HepG2 (cell line): ENCODE data around the gene SRXN1. TPM values are rescaled to one million over a fixed set of nuclear protein-coding genes. Genes with fewer than 3 reads are reported as not detected.
A peak's percentile ranks its signal among the peaks of the same experiment; 100 is the strongest.

Experiments
- ATAC-seq: fragments of 200-7000 bp; cut with Tn5 transposase; 3 replicates; pipeline ENCODE4 v1.9.1; 2020; ENCODE audit warnings: mild to moderate bottlenecking, moderate library complexity
- BruUV-seq: library from RNA; stranded (reverse); fragments of 400-500 nt; replicated peaks from 2 replicates; lab custom pipeline; 2021; lab: Mats Ljungman, UMichigan
- CTCF ChIA-PET: fragments of 300-600 bp; formaldehyde crosslinking; extraction: SDS; loops from one replicate; lab custom pipeline; 2021; ENCODE audit warnings: low total read pairs, inconsistent platforms, low intra/inter-chr PET ratio; lab: Yijun Ruan, JAX
- POLR2A ChIA-PET: fragments of 350-600 bp; sonication (Branson Sonifier 250); formaldehyde crosslinking; loops from one replicate; lab custom pipeline; 2020; ENCODE audit warnings: antibody characterized with exemption, inconsistent platforms; lab: Yijun Ruan, JAX
- DNase-seq: peaks from one replicate; pipeline ENCODE4 v3.0.0-alpha.2; 2015; ENCODE audit warnings: low spot score
- FAIRE-seq: peaks from 3 replicates; lab custom pipeline; 2011; peaks lifted over from hg19 to GRCh38; lab: Jason Lieb, UNC
- H2AFZ ChIP-seq: one replicate; pipeline ENCODE4 v1.6.1; 2011; ENCODE audit warnings: low read length, inconsistent platforms
- H3K27ac ChIP-seq: fragments of 300-600 bp; 3 replicates; pipeline ENCODE4 v1.8.0; 2011; ENCODE audit warnings: mixed run types, mild to moderate bottlenecking, mixed read lengths, low read length, inconsistent platforms; ENCODE audit not compliant: insufficient read depth; ENCODE audit errors: extremely low read length
- H3K27me3 ChIP-seq, 2 experiments: fragments of 200-600 bp in 1 of 2; 2 replicates in 1 of 2; 3 replicates in 1 of 2; pipeline versions ENCODE4 v1.6.0 to v1.8.0; 2011; ENCODE audit warnings: low read length in 2 of 2, mild to moderate bottlenecking in 2 of 2, moderate library complexity in 2 of 2, inconsistent platforms in 1 of 2; ENCODE audit not compliant: insufficient read depth in 2 of 2, control insufficient read depth in 1 of 2
- H3K36me3 ChIP-seq, 2 experiments: fragments of 200-600 bp in 1 of 2; replicated peaks in 1 of 2; 2 replicates in 1 of 2; 3 replicates in 1 of 2; pipeline versions ENCODE4 v1.5.1 to v1.8.0; 2011; ENCODE audit warnings: low read length in 2 of 2, inconsistent platforms in 1 of 2; ENCODE audit not compliant: insufficient read depth in 2 of 2, control insufficient read depth in 1 of 2
- H3K4me1 ChIP-seq: 2 replicates; pipeline ENCODE4 v1.5.1; 2012; ENCODE audit warnings: low read length, inconsistent platforms; ENCODE audit not compliant: insufficient read depth
- H3K4me2 ChIP-seq: 2 replicates; pipeline ENCODE4 v1.6.0; 2011; ENCODE audit warnings: low read depth, low read length, inconsistent platforms
- H3K4me3 ChIP-seq, 3 experiments: fragments of 200-600 bp in 1 of 3; sonication (generic), shearing (Covaris generic) in 1 of 3; replicated peaks in 1 of 3; 2 replicates each; pipeline ENCODE4 v1.5.1; 2011 to 2016; ENCODE audit warnings: low read length in 3 of 3, inconsistent platforms in 2 of 3, low read depth in 2 of 3, mild to moderate bottlenecking in 2 of 3, control low read depth in 1 of 3, mixed read lengths in 1 of 3; ENCODE audit not compliant: insufficient read depth in 1 of 3
- H3K79me2 ChIP-seq: one replicate; pipeline ENCODE4 v1.6.1; 2011; ENCODE audit warnings: low read length, inconsistent platforms; ENCODE audit not compliant: insufficient read depth
- H3K9ac ChIP-seq: 2 replicates; pipeline ENCODE4 v1.6.0; 2011; ENCODE audit warnings: mild to moderate bottlenecking, low read depth, low read length, inconsistent platforms; ENCODE audit not compliant: insufficient read depth
- H3K9me3 ChIP-seq: 2 replicates; pipeline ENCODE4 v1.5.1; 2012; ENCODE audit warnings: mild to moderate bottlenecking, low read length
- H4K20me1 ChIP-seq: 2 replicates; pipeline ENCODE4 v1.6.0; 2011; ENCODE audit warnings: inconsistent platforms, mild to moderate bottlenecking, low read length, moderate library complexity; ENCODE audit not compliant: insufficient read depth
- CENPBD1 ChIP-seq: sonication (generic); formaldehyde crosslinking; IDR thresholded peaks from 2 replicates; pipeline ENCODE4 v1.8.0; 2022; ENCODE audit warnings: missing genetic modification reagents, low read depth, mild to moderate bottlenecking, borderline replicate concordance
- GZF1 ChIP-seq: sonication (generic); formaldehyde crosslinking; IDR thresholded peaks from 2 replicates; pipeline ENCODE4 v1.5.1; 2020; ENCODE audit warnings: mild to moderate bottlenecking, missing genetic modification reagents
- JARID2 ChIP-seq: sonication (generic); formaldehyde crosslinking; IDR thresholded peaks from 2 replicates; pipeline ENCODE4 v1.8.1; 2023; ENCODE audit warnings: missing genetic modification reagents, inconsistent platforms; ENCODE audit not compliant: insufficient replicate concordance
- MTF2 ChIP-seq: sonication (generic); formaldehyde crosslinking; IDR thresholded peaks from 2 replicates; pipeline ENCODE4 v1.5.0; 2020; ENCODE audit warnings: missing genetic modification reagents, borderline replicate concordance
- NFIC ChIP-seq: IDR thresholded peaks from 2 replicates; pipeline ENCODE4 v1.6.1; 2012; ENCODE audit warnings: mild to moderate bottlenecking, low read length, inconsistent platforms
- SMAD1 ChIP-seq: sonication (generic); formaldehyde crosslinking; IDR thresholded peaks from 2 replicates; pipeline ENCODE4 v1.4.0; 2020; ENCODE audit warnings: missing genetic modification reagents, low read depth, mild to moderate bottlenecking, borderline replicate concordance
- SMC3 ChIP-seq: IDR thresholded peaks from 2 replicates; pipeline ENCODE4 v1.6.1; 2011; ENCODE audit warnings: low read length, improper control_type of control experiment
- SP140L ChIP-seq: sonication (generic); formaldehyde crosslinking; IDR thresholded peaks from 2 replicates; pipeline ENCODE4 v1.4.0; 2020; ENCODE audit warnings: missing genetic modification reagents, borderline replicate concordance
- SSRP1 ChIP-seq: IDR thresholded peaks from 2 replicates; pipeline ENCODE4 v1.6.1; 2016; ENCODE audit warnings: control low read depth
- ZBED4 ChIP-seq: sonication (generic); formaldehyde crosslinking; IDR thresholded peaks from 2 replicates; pipeline ENCODE4 v1.4.0; 2020; ENCODE audit warnings: missing genetic modification reagents, borderline replicate concordance
- ZNF263 ChIP-seq: sonication (generic); formaldehyde crosslinking; IDR thresholded peaks from 2 replicates; pipeline ENCODE4 v1.4.0; 2020; ENCODE audit warnings: missing genetic modification reagents
- ZNF503 ChIP-seq: sonication (generic); formaldehyde crosslinking; IDR thresholded peaks from 2 replicates; pipeline ENCODE4 v1.4.0; 2020; ENCODE audit warnings: missing genetic modification reagents
- ZNF563 ChIP-seq: sonication (generic); formaldehyde crosslinking; IDR thresholded peaks from 2 replicates; pipeline ENCODE4 v1.8.0; 2022; ENCODE audit warnings: mild to moderate bottlenecking, moderate library complexity, missing genetic modification reagents
- ZNF639 ChIP-seq: conservative IDR thresholded peaks from 2 replicates; pipeline ENCODE4 v1.6.1; 2018; ENCODE audit warnings: missing genetic modification reagents
- ZNF839 ChIP-seq: sonication (generic); formaldehyde crosslinking; IDR thresholded peaks from 2 replicates; pipeline ENCODE4 v1.4.0; 2020; ENCODE audit warnings: missing genetic modification reagents, mild to moderate bottlenecking, borderline replicate concordance
- ZNF850 ChIP-seq: sonication (generic); formaldehyde crosslinking; conservative IDR thresholded peaks from 2 replicates; pipeline ENCODE4 v1.9.0; 2021; ENCODE audit warnings: mild to moderate bottlenecking, missing genetic modification reagents
- WGBS: methylation state at CpG from one replicate; pipeline ENCODE4 v1.1.6; 2017; ENCODE audit warnings: low lambda C conversion rate; 5-methylcytosine and 5-hydroxymethylcytosine counted together
- in situ Hi-C: cut with HindIII; loops from 2 replicates; pipeline ENCODE4 v1.10.0; 2017; ENCODE audit warnings: low pct_unique_long_range_greater_than_20kb; ENCODE audit not compliant: extremely low pct_ligation_motif_present
- intact Hi-C: fragments of 100-400 bp; cut with micrococcal nuclease; formaldehyde crosslinking; loops from one replicate; pipeline ENCODE4 v1.10.0; 2022; ENCODE audit not compliant: unreplicated experiment
- polyA plus RNA-seq, 8 experiments: library from polyadenylated mRNA; depleted of rRNA in 3 of 8; stranded (reverse) in 7 of 8; unstranded in 1 of 8; fragments of >200 nt; fragmentation: Illumina TruSeq in 4 of 8; extraction: Trizol in 4 of 8; gene quantifications; 2 replicates each; pipeline versions ENCODE4 v1.2.1 to v1.2.3, GENCODE V29; 2011 to 2016; ENCODE audit warnings: low read depth in 4 of 8, missing spikeins in 1 of 8, mixed read lengths in 1 of 8; ENCODE audit not compliant: insufficient read depth in 1 of 8
- total RNA-seq, 5 experiments: library from RNA; depleted of rRNA; stranded (reverse); fragments of >200 nt; fragmentation: Illumina TruSeq; extraction: Trizol; gene quantifications; 2 replicates each; pipeline ENCODE4 v1.2.3, GENCODE V29; 2016; ENCODE audit warnings: low read depth in 1 of 5

Gene SRXN1
- total and polyA plus RNA-seq, 2 of the 13 experiments (the other 11 are each of a cell fraction or from before 2014, with no cell fraction given): 29.9 to 87.7 TPM

- H3K27ac ChIP-seq: no peak overlapping the region
- no peaks in the 10 kb centered on the region for H4K20me1 ChIP-seq
- no peaks in the 10 kb centered on the region for H3K36me3 ChIP-seq
- H3K9ac ChIP-seq: no peak overlapping the region
- H3K4me2 ChIP-seq: no peak overlapping the region
- BruUV-seq: no TSS peak
- peaks cover 6% of the 10 kb centered on the region for H3K4me1 ChIP-seq
- H3K27me3 ChIP-seq: peaks cover 13 to 64% of the 10 kb centered on the region in 2 experiments; a peak in 4 of 5 replicates
- DNase-seq (peak; percentile 48), FAIRE-seq (peak; percentile 90), ATAC-seq (peak; percentile 55)
- CTCF ChIA-PET: interaction anchor here (0.6 to 3.9 kb wide), 7 partner anchors 15 to 106 kb away, joined by 3 to 32 read pairs (median 4); partner anchors contain the start of gene SRXN1
- no peak overlapping the region for H3K4me3 ChIP-seq
- no peaks in the 10 kb centered on the region for H3K79me2 ChIP-seq
- H3K9me3 ChIP-seq: no peaks in the 10 kb centered on the region
- 15% methylated on average over 9 of the region's 9 CpGs for WGBS
- POLR2A ChIA-PET: interaction anchor here (1.4 kb wide), 1 partner anchor 21 kb away, joined by 5 read pairs; no protein-coding TSS in a partner anchor
- intact Hi-C loops (loop anchor here (1.0 kb wide), 1 partner anchor 106 kb away; no protein-coding TSS in a partner anchor), in situ Hi-C loops (no loop called here)
- no peak overlapping the region for H2AFZ ChIP-seq
- peak; percentile 64; the same call in 1 of the 2 replicates for TF ChIP-seq SP140L (CRISPR knock-in tag)
- no peak for TF ChIP-seq MTF2 (CRISPR knock-in tag)
- no peak for TF ChIP-seq ZNF563
- TF ChIP-seq SMAD1 (CRISPR knock-in tag): no peak
- TF ChIP-seq SMC3: peak; percentile 92
- TF ChIP-seq CENPBD1 (CRISPR knock-in tag): no peak
- no peak for TF ChIP-seq NFIC
- no peak for TF ChIP-seq GZF1 (CRISPR knock-in tag)
- no peak for TF ChIP-seq SSRP1 (CRISPR knock-in tag)
- TF ChIP-seq ZNF503 (CRISPR knock-in tag): no peak
- no peak for TF ChIP-seq JARID2
- no peak for TF ChIP-seq ZNF263 (CRISPR knock-in tag)
- TF ChIP-seq ZNF839: no peak
- TF ChIP-seq ZBED4 (CRISPR knock-in tag): no peak
- TF ChIP-seq ZNF850: no peak
- no peak for TF ChIP-seq ZNF639
These were observed 14.5 kb upstream of the SRXN1 start for GRCh38 chr20:667351-668034.
